OCI-LY1 (cell line): ENCODE results near the gene C15orf61.
A peak's percentile ranks its signal among the peaks of the same experiment; 100 is the strongest.

Experiments used
- H2AFZ ChIP-seq: fragments of 200-600 bp; sonication (generic), shearing (Covaris generic); 2 replicates; pipeline ENCODE4 v1.6.0; 2014; ENCODE audit warnings: antibody characterized with exemption, mild to moderate bottlenecking, low read length
- H3F3A ChIP-seq: fragments of 200-600 bp; sonication (generic), shearing (Covaris generic); 2 replicates; pipeline ENCODE4 v1.6.0; 2014; ENCODE audit warnings: mild to moderate bottlenecking, antibody characterized with exemption, low read length, moderate library complexity; ENCODE audit not compliant: insufficient read depth
- H3K27ac ChIP-seq: fragments of 200-600 bp; sonication (generic); 2 replicates; pipeline ENCODE4 v1.5.1; 2014; ENCODE audit warnings: low read length, mixed run types, mild to moderate bottlenecking, low read depth; ENCODE audit not compliant: poor library complexity, severe bottlenecking
- H3K27me3 ChIP-seq: fragments of 200-600 bp; sonication (generic); 2 replicates; pipeline ENCODE4 v1.6.0; 2014; ENCODE audit warnings: antibody characterized with exemption, mild to moderate bottlenecking, low read length, moderate library complexity; ENCODE audit not compliant: insufficient read depth
- H3K36me3 ChIP-seq: fragments of 200-600 bp; sonication (generic); 2 replicates; pipeline ENCODE4 v1.6.1; 2014; ENCODE audit warnings: mild to moderate bottlenecking, antibody characterized with exemption, low read length, moderate library complexity, mixed read lengths; ENCODE audit not compliant: insufficient read depth
- H3K4me1 ChIP-seq: fragments of 200-600 bp; sonication (generic); 2 replicates; pipeline ENCODE4 v1.5.1; 2014; ENCODE audit warnings: mild to moderate bottlenecking, low read length, moderate library complexity; ENCODE audit not compliant: insufficient read depth, severe bottlenecking
- H3K4me2 ChIP-seq: fragments of 200-600 bp; sonication (generic), shearing (Covaris generic); 2 replicates; pipeline ENCODE4 v1.6.1; 2014; ENCODE audit warnings: low read length
- H3K4me3 ChIP-seq: fragments of 200-600 bp; sonication (generic); 2 replicates; pipeline ENCODE4 v1.5.1; 2014; ENCODE audit warnings: low read length, low read depth, mild to moderate bottlenecking, mixed read lengths; ENCODE audit not compliant: poor library complexity, severe bottlenecking
- H3K79me2 ChIP-seq: fragments of 200-600 bp; shearing (Covaris generic); 2 replicates; pipeline ENCODE4 v1.6.1; 2016; ENCODE audit warnings: mixed run types, low read length, mixed read lengths; ENCODE audit not compliant: insufficient read depth
- H3K9ac ChIP-seq: fragments of 200-600 bp; sonication (generic), shearing (Covaris generic); 2 replicates; pipeline ENCODE4 v1.6.1; 2014; ENCODE audit warnings: mild to moderate bottlenecking, low read length, mixed read lengths
- H3K9me2 ChIP-seq: fragments of 200-600 bp; sonication (generic), shearing (Covaris generic); 2 replicates; pipeline ENCODE4 v1.6.1; 2014; ENCODE audit warnings: low read depth, mild to moderate bottlenecking, low read length, mixed read lengths
- H3K9me3 ChIP-seq: fragments of 200-600 bp; shearing (Covaris generic); 2 replicates; pipeline ENCODE4 v1.6.1; 2014; ENCODE audit warnings: low read length, mixed read lengths
- H4K20me1 ChIP-seq: fragments of 200-600 bp; sonication (generic), shearing (Covaris generic); 2 replicates; pipeline ENCODE4 v1.6.0; 2016; ENCODE audit warnings: mild to moderate bottlenecking, low read length; ENCODE audit not compliant: insufficient read depth
- CTCF ChIP-seq: fragments of 200-600 bp; sonication (generic), shearing (Covaris generic); IDR thresholded peaks from 2 replicates; pipeline ENCODE4 v1.5.1; 2017; ENCODE audit warnings: mild to moderate bottlenecking, antibody characterized with exemption, low read length, moderate library complexity, mixed read lengths
- EZH2 ChIP-seq: fragments of 200-600 bp; sonication (generic), shearing (Covaris generic); IDR thresholded peaks from 2 replicates; pipeline ENCODE4 v1.8.0; 2017; ENCODE audit warnings: borderline replicate concordance, mixed run types, mild to moderate bottlenecking, antibody characterized with exemption, low read length, moderate library complexity, mixed read lengths

The C15orf61 gene

DNA sequence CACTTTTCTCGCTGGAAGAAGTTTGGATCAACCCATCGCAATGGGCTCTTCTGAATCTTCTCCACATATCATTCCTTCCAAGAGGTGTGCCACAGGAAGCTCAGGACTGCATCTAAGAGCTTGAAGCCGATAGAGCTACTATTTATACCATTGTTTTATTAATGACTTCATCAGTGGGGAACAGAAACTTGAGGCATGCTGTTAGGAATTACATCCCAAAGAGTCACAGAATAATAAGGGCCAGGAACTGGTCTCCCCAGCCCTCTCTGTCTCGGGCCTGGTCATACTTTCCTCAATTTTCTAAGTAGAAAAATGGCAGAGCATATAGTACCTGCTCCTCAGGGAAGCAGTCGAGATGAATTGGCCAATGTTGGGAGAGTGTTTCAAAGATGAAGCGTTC is 16.9 kb upstream of the C15orf61 start:
- no peak overlapping the region for H3K9ac ChIP-seq

GRCh38 chr15:67504796-67505195 is 16.1 kb upstream of the C15orf61 start:
- Histone ChIP-seq H3F3A (no peaks in the 10 kb centered on the region; the same call in 1 of the 2 replicates), H3K4me2 (no peak overlapping the region), H3K27ac (no peak overlapping the region), H3K9ac (no peak overlapping the region), H3K9me3 (no peaks in the 10 kb centered on the region), H4K20me1 (no peaks in the 10 kb centered on the region), H3K4me3 (no peak overlapping the region), H3K36me3 (no peaks in the 10 kb centered on the region), H3K79me2 (no peaks in the 10 kb centered on the region), H3K4me1 (peaks cover 50% of the 10 kb centered on the region), H3K27me3 (no peaks in the 10 kb centered on the region), H2AFZ (no peak overlapping the region), H3K9me2 (no peaks in the 10 kb centered on the region)
- TF ChIP-seq EZH2 (no peak), CTCF (no peak)

More for the DNA sequence above, 16.9 kb upstream of the C15orf61 start:
- Histone ChIP-seq H3K9me2 (no peaks in the 10 kb centered on the region), H4K20me1 (no peaks in the 10 kb centered on the region), H3K4me3 (no peak overlapping the region), H3K79me2 (no peaks in the 10 kb centered on the region), H3K4me1 (peaks cover 51% of the 10 kb centered on the region), H3F3A (no peaks in the 10 kb centered on the region; the same call in 1 of the 2 replicates), H3K4me2 (no peak overlapping the region), H3K27me3 (no peaks in the 10 kb centered on the region), H3K36me3 (no peaks in the 10 kb centered on the region), H3K27ac (no peak overlapping the region), H3K9me3 (no peaks in the 10 kb centered on the region), H2AFZ (no peak overlapping the region)
- TF ChIP-seq CTCF (no peak), EZH2 (no peak)

DNA sequence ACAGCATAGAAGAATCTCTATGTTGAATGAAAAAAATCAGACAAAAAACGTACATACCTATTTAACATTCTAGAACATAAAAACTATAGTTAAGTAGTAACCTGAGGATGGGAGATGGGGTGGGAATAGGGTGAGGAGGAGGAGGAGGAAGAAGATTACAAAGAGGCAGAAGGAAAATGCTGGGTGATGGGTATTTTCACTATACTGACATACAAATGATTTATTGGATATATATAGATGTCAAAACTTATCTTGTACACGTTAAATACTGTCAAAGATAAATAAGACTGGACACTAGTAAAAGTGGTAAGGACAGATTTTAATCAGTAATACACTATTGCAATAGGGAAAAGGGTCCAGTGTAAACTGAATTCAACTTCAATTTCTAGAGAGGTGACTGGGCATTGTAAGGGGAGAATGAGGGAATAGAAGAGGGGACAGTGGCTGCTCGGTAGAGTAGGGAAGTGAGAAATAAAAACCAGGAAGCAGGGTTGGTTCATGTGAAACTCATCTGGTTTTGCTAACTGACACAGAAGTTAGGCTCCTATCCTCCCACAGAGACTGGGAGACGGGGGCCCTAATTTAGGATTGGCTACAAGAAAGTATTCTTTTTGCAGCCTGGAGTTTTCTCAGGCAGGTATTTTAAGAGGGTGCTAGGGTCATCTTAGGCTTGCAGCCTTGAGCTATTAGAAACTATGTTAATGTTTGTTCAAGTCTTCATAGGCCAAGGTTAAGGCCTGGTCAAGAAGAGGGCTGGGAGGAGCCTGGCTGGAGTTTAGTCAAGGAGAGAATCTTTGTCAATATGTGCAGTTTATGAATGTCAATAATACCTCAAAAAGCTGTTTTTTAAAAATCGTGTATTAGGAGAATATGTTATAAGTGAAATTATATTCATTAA is 15.0 kb upstream of the C15orf61 start:
- Histone ChIP-seq H2AFZ (no peak overlapping the region), H3K27me3 (no peaks in the 10 kb centered on the region), H3K4me3 (no peak overlapping the region), H3K9me2 (no peaks in the 10 kb centered on the region), H4K20me1 (no peaks in the 10 kb centered on the region), H3K9me3 (no peaks in the 10 kb centered on the region), H3F3A (no peaks in the 10 kb centered on the region; the same call in 1 of the 2 replicates), H3K9ac (no peak overlapping the region), H3K79me2 (no peaks in the 10 kb centered on the region), H3K4me2 (no peak overlapping the region), H3K27ac (peak overlapping the region; percentile 13), H3K36me3 (peaks cover 8% of the 10 kb centered on the region; the same call in 1 of the 2 replicates), H3K4me1 (peaks cover 39% of the 10 kb centered on the region)
- TF ChIP-seq EZH2 (no peak), CTCF (no peak)
